ENCODE measurements around the gene NAP1L5. TPM values are rescaled to one million over a fixed set of nuclear protein-coding genes. Genes with fewer than 3 reads are reported as not detected.

Gene NAP1L5
- polyA plus RNA-seq, 1 donor: 10.4 TPM

- H3K9me3 ChIP-seq (ENCODE audit: control insufficient read depth, low read depth, low read length): no peaks in the 10 kb centered on the region
- H3K4me1 ChIP-seq (ENCODE audit: control insufficient read depth, insufficient read depth, low read length): no peaks in the 10 kb centered on the region
- no peak overlapping the region for H3K4me3 ChIP-seq (ENCODE audit: low read length)
- H3K36me3 ChIP-seq (ENCODE audit: control insufficient read depth, insufficient read depth, low read length): peaks cover 74% of the 10 kb centered on the region
- WGBS (ENCODE audit: insufficient coverage, low lambda C conversion rate): no CpG with 5 or more reads among the region's 4 CpGs
- no peak overlapping the region for H3K27ac ChIP-seq (ENCODE audit: low read length)
- H3K27me3 ChIP-seq (ENCODE audit: control insufficient read depth, insufficient read depth, low read length): no peaks in the 10 kb centered on the region
- no peak for DNase-seq
Observed at GRCh38 chr4:88725143-88725542, 27.5 kb upstream of the NAP1L5 start.

GRCh38 chr4:88724406-88724805, 26.8 kb upstream of the NAP1L5 start:
- Histone ChIP-seq H3K4me1 (ENCODE audit: control insufficient read depth, insufficient read depth, low read length) (no peaks in the 10 kb centered on the region), H3K27ac (ENCODE audit: low read length) (no peak overlapping the region), H3K9me3 (ENCODE audit: control insufficient read depth, low read depth, low read length) (peaks cover 2% of the 10 kb centered on the region), H3K4me3 (ENCODE audit: low read length) (no peak overlapping the region), H3K36me3 (ENCODE audit: control insufficient read depth, insufficient read depth, low read length) (peaks cover 70% of the 10 kb centered on the region), H3K27me3 (ENCODE audit: control insufficient read depth, insufficient read depth, low read length) (no peaks in the 10 kb centered on the region)
- DNase-seq: no peak
- WGBS (ENCODE audit: insufficient coverage, low lambda C conversion rate): no CpG with 5 or more reads among the region's 2 CpGs

- Histone ChIP-seq H3K27me3 (ENCODE audit: control insufficient read depth, insufficient read depth, low read length) (no peaks in the 10 kb centered on the region), H3K4me3 (ENCODE audit: low read length) (no peak overlapping the region), H3K27ac (ENCODE audit: low read length) (no peak overlapping the region), H3K36me3 (ENCODE audit: control insufficient read depth, insufficient read depth, low read length) (peaks cover 64% of the 10 kb centered on the region), H3K4me1 (ENCODE audit: control insufficient read depth, insufficient read depth, low read length) (no peaks in the 10 kb centered on the region), H3K9me3 (ENCODE audit: control insufficient read depth, low read depth, low read length) (peaks cover 15% of the 10 kb centered on the region)
- no CpG with 5 or more reads among the region's 2 CpGs for WGBS (ENCODE audit: insufficient coverage, low lambda C conversion rate)
- DNase-seq: no peak
Observed at GRCh38 chr4:88722828-88723227, 25.2 kb upstream of the NAP1L5 start.

- no peak for DNase-seq
- no peak overlapping the region for H3K27ac ChIP-seq (ENCODE audit: low read length)
- 83% methylated on average over 1 of the region's 10 CpGs for WGBS (ENCODE audit: insufficient coverage, low lambda C conversion rate)
- H3K4me1 ChIP-seq (ENCODE audit: control insufficient read depth, insufficient read depth, low read length): no peaks in the 10 kb centered on the region
- H3K4me3 ChIP-seq (ENCODE audit: low read length): no peak overlapping the region
- H3K36me3 ChIP-seq (ENCODE audit: control insufficient read depth, insufficient read depth, low read length): peaks cover 59% of the 10 kb centered on the region
- peaks cover 20% of the 10 kb centered on the region for H3K9me3 ChIP-seq (ENCODE audit: control insufficient read depth, low read depth, low read length)
- no peaks in the 10 kb centered on the region for H3K27me3 ChIP-seq (ENCODE audit: control insufficient read depth, insufficient read depth, low read length)
Observed at GRCh38 chr4:88722276-88722780, 24.7 kb upstream of the NAP1L5 start.

- Histone ChIP-seq H3K27ac (ENCODE audit: low read length) (no peak overlapping the region), H3K9me3 (ENCODE audit: control insufficient read depth, low read depth, low read length) (peaks cover 31% of the 10 kb centered on the region), H3K36me3 (ENCODE audit: control insufficient read depth, insufficient read depth, low read length) (peaks cover 53% of the 10 kb centered on the region), H3K4me1 (ENCODE audit: control insufficient read depth, insufficient read depth, low read length) (no peaks in the 10 kb centered on the region), H3K4me3 (ENCODE audit: low read length) (no peak overlapping the region), H3K27me3 (ENCODE audit: control insufficient read depth, insufficient read depth, low read length) (no peaks in the 10 kb centered on the region)
- WGBS (ENCODE audit: insufficient coverage, low lambda C conversion rate): no CpG with 5 or more reads among the region's 10 CpGs
- no peak for DNase-seq
Observed at GRCh38 chr4:88720451-88721428, 23.1 kb upstream of the NAP1L5 start.

GRCh38 chr4:88719381-88719780, 21.8 kb upstream of the NAP1L5 start:
- Histone ChIP-seq H3K4me1 (ENCODE audit: control insufficient read depth, insufficient read depth, low read length) (no peaks in the 10 kb centered on the region), H3K27ac (ENCODE audit: low read length) (no peak overlapping the region), H3K36me3 (ENCODE audit: control insufficient read depth, insufficient read depth, low read length) (peaks cover 45% of the 10 kb centered on the region), H3K4me3 (ENCODE audit: low read length) (no peak overlapping the region), H3K9me3 (ENCODE audit: control insufficient read depth, low read depth, low read length) (peaks cover 34% of the 10 kb centered on the region), H3K27me3 (ENCODE audit: control insufficient read depth, insufficient read depth, low read length) (no peaks in the 10 kb centered on the region)
- no peak for DNase-seq
- 92% methylated on average over 1 of the region's 1 CpG for WGBS (ENCODE audit: insufficient coverage, low lambda C conversion rate)

GRCh38 chr4:88718098-88718497, 20.5 kb upstream of the NAP1L5 start:
- DNase-seq: no peak
- H3K27ac ChIP-seq (ENCODE audit: low read length): no peak overlapping the region
- H3K36me3 ChIP-seq (ENCODE audit: control insufficient read depth, insufficient read depth, low read length): peaks cover 34% of the 10 kb centered on the region
- no CpG with 5 or more reads among the region's 5 CpGs for WGBS (ENCODE audit: insufficient coverage, low lambda C conversion rate)
- no peaks in the 10 kb centered on the region for H3K4me1 ChIP-seq (ENCODE audit: control insufficient read depth, insufficient read depth, low read length)
- no peak overlapping the region for H3K4me3 ChIP-seq (ENCODE audit: low read length)
- peaks cover 34% of the 10 kb centered on the region for H3K9me3 ChIP-seq (ENCODE audit: control insufficient read depth, low read depth, low read length)
- H3K27me3 ChIP-seq (ENCODE audit: control insufficient read depth, insufficient read depth, low read length): no peaks in the 10 kb centered on the region

GRCh38 chr4:88713782-88714181, 16.2 kb upstream of the NAP1L5 start:
- no CpG with 5 or more reads among the region's 1 CpG for WGBS (ENCODE audit: insufficient coverage, low lambda C conversion rate)
- DNase-seq: no peak
- H3K36me3 ChIP-seq (ENCODE audit: control insufficient read depth, insufficient read depth, low read length): peaks cover 22% of the 10 kb centered on the region

GRCh38 chr4:88709989-88710388, 12.4 kb upstream of the NAP1L5 start:
- H3K4me1 ChIP-seq (ENCODE audit: control insufficient read depth, insufficient read depth, low read length): no peaks in the 10 kb centered on the region
- H3K9me3 ChIP-seq (ENCODE audit: control insufficient read depth, low read depth, low read length): peaks cover under 1% of the 10 kb centered on the region
- peaks cover 14% of the 10 kb centered on the region for H3K36me3 ChIP-seq (ENCODE audit: control insufficient read depth, insufficient read depth, low read length)
- DNase-seq: no peak
- no peak overlapping the region for H3K27ac ChIP-seq (ENCODE audit: low read length)
- WGBS (ENCODE audit: insufficient coverage, low lambda C conversion rate): no CpG with 5 or more reads among the region's 1 CpG
- no peak overlapping the region for H3K4me3 ChIP-seq (ENCODE audit: low read length)
- no peaks in the 10 kb centered on the region for H3K27me3 ChIP-seq (ENCODE audit: control insufficient read depth, insufficient read depth, low read length)

More at GRCh38 chr4:88713782-88714181, 16.2 kb upstream of the NAP1L5 start:
- peaks cover 28% of the 10 kb centered on the region for H3K9me3 ChIP-seq (ENCODE audit: control insufficient read depth, low read depth, low read length)
- H3K27me3 ChIP-seq (ENCODE audit: control insufficient read depth, insufficient read depth, low read length): no peaks in the 10 kb centered on the region
- no peaks in the 10 kb centered on the region for H3K4me1 ChIP-seq (ENCODE audit: control insufficient read depth, insufficient read depth, low read length)
- H3K27ac ChIP-seq (ENCODE audit: low read length): no peak overlapping the region
- H3K4me3 ChIP-seq (ENCODE audit: low read length): no peak overlapping the region

GRCh38 chr4:88706574-88706973, 8.9 kb upstream of the NAP1L5 start:
- H3K9me3 ChIP-seq (ENCODE audit: control insufficient read depth, low read depth, low read length): no peaks in the 10 kb centered on the region
- no peak overlapping the region for H3K27ac ChIP-seq (ENCODE audit: low read length)
- H3K36me3 ChIP-seq (ENCODE audit: control insufficient read depth, insufficient read depth, low read length): peaks cover 12% of the 10 kb centered on the region
- 40% methylated on average over 1 of the region's 9 CpGs for WGBS (ENCODE audit: insufficient coverage, low lambda C conversion rate)
- no peak overlapping the region for H3K4me3 ChIP-seq (ENCODE audit: low read length)
- no peaks in the 10 kb centered on the region for H3K27me3 ChIP-seq (ENCODE audit: control insufficient read depth, insufficient read depth, low read length)
- H3K4me1 ChIP-seq (ENCODE audit: control insufficient read depth, insufficient read depth, low read length): no peaks in the 10 kb centered on the region
- DNase-seq: peak; percentile 23 to 32

Data from large intestine (tissue), 3 donors.